Gastroesophageal sphincter (tissue), 3 donors: ENCODE measurements around the gene FAM107A.

Experiments used
- CTCF ChIP-seq, 4 experiments: fragments of 200-600 bp in 2 of 4; fragments of 450-650 bp in 2 of 4; sonication (generic) in 1 of 4; IDR thresholded peaks; one replicate each; pipeline ENCODE4 v1.5.1; 2017 to 2019; ENCODE audit warnings: antibody characterized with exemption in 4 of 4, mild to moderate bottlenecking in 2 of 4, moderate library complexity in 2 of 4
- POLR2A ChIP-seq, 2 donors: fragments of 450-650 bp; IDR thresholded peaks; one replicate each; pipeline ENCODE4 v1.6.1; 2017; ENCODE audit warnings: antibody characterized with exemption in 2 of 2, mild to moderate bottlenecking in 2 of 2, moderate library complexity in 1 of 2
- POLR2AphosphoS5 ChIP-seq: sonication (generic); formaldehyde crosslinking; IDR thresholded peaks from one replicate; pipeline ENCODE4 v1.6.1; 2017; ENCODE audit warnings: antibody characterized with exemption

GRCh38 chr3:58603606-58604005 lies 26.4 kb upstream of the FAM107A start:
- TF ChIP-seq CTCF (IDR thresholded peaks at IDR 0.05) (no peak), POLR2A (IDR thresholded peaks at IDR 0.05) (no peak), POLR2AphosphoS5 (no peak)
